GM19467 (cell line): ENCODE measurements around the gene SNURF.
"Not testable (repeated sequence)": the region's sequence is repeated elsewhere in the genome, so short reads cannot be mapped to it uniquely, and the experiment has no call there.

Experiments used
- ATAC-seq: cut with Tn5 transposase; IDR thresholded peaks from one replicate; pipeline ENCODE4 v1.9.1; 2021; ENCODE audit warnings: mild to moderate bottlenecking, moderate library complexity; ENCODE audit not compliant: unreplicated experiment

Gene SNURF

GRCh38 chr15:24954783-24955530 lies at the start of gene SNURF, which contains the start of gene SNRPN:
SNURF (plus strand) TSS chr15:24954987; CDS start chr15:24955049, 62 bp downstream.
SNRPN (plus strand) TSS chr15:24954987; CDS start chr15:24974454, 19,467 bp downstream.
- peak; percentile 48 for ATAC-seq

GRCh38 chr15:24916305-24917009 lies 38.3 kb upstream of the SNURF start:
- no peak for ATAC-seq

GRCh38 chr15:24917431-24917830 lies 37.4 kb upstream of the SNURF start:
- no peak for ATAC-seq

GRCh38 chr15:24919446-24919845 lies 35.3 kb upstream of the SNURF start:
- no peak for ATAC-seq

- ATAC-seq: not testable (repeated sequence)
These were observed 32.0 kb upstream of the SNURF start for GRCh38 chr15:24922781-24923180.

GRCh38 chr15:24924153-24924552 lies 30.6 kb upstream of the SNURF start:
- ATAC-seq: no peak

- no peak for ATAC-seq
These were observed 30.2 kb upstream of the SNURF start for GRCh38 chr15:24924621-24925020.

- ATAC-seq: not testable (repeated sequence)
These were observed 22.7 kb upstream of the SNURF start for GRCh38 chr15:24931874-24932732.

- ATAC-seq: no peak
These were observed 21.1 kb upstream of the SNURF start for GRCh38 chr15:24933716-24934115.

GRCh38 chr15:24938224-24938623 lies 16.6 kb upstream of the SNURF start:
- not testable (repeated sequence) for ATAC-seq

- no peak for ATAC-seq
These were observed 14.6 kb upstream of the SNURF start for GRCh38 chr15:24940236-24940635.

GRCh38 chr15:24943361-24943760 lies 11.4 kb upstream of the SNURF start:
- no peak for ATAC-seq

GRCh38 chr15:24944954-24945353 lies 9.8 kb upstream of the SNURF start:
- no peak for ATAC-seq

GRCh38 chr15:24945711-24946110 lies 9.1 kb upstream of the SNURF start:
- ATAC-seq: no peak

- ATAC-seq: no peak
These were observed 6.3 kb upstream of the SNURF start for GRCh38 chr15:24948495-24948894.

GRCh38 chr15:24955531-24955921 lies 739 bp downstream of the SNURF start:
- no peak for ATAC-seq

- peak; percentile 59 for ATAC-seq
These were observed 1.5 kb downstream of the SNURF start for GRCh38 chr15:24956111-24956838.

- no peak for ATAC-seq
These were observed 2.9 kb downstream of the SNURF start for GRCh38 chr15:24957691-24958090.

GRCh38 chr15:24961967-24962366 lies 7.2 kb downstream of the SNURF start:
- ATAC-seq: no peak

GRCh38 chr15:24962880-24963279 lies 8.1 kb downstream of the SNURF start:
- no peak for ATAC-seq
